ENCODE results near the gene SAA4. TPM values are rescaled to one million over a fixed set of nuclear protein-coding genes. Genes with fewer than 3 reads are reported as not detected.
"Not testable (repeated sequence)": the region's sequence is repeated elsewhere in the genome, so short reads cannot be mapped to it uniquely, and the experiment has no call there.

The SAA4 gene
- total RNA-seq, 1 donor from 2014 or later: not detected

DNA sequence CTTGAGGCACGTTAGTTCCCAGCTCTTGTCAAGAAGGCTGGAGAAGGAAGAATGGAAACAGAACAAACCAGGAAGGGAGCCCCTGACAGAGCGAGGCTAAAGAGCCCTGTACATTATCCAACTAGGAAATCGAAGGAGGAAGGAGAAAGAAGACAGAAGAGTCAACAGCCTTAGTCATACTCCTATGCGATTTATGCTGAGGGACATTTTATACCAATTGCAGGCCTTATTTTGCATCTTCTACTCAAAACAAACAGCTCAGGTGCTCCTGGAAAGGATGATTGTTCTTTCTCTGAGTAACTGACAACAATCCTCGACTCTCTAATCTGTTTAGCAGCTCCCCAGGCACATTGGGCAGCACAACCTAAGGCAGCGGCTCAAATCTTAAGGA lies 10.6 kb upstream of the SAA4 start:
- intact Hi-C loops (cut with micrococcal nuclease): not testable (repeated sequence)

DNA sequence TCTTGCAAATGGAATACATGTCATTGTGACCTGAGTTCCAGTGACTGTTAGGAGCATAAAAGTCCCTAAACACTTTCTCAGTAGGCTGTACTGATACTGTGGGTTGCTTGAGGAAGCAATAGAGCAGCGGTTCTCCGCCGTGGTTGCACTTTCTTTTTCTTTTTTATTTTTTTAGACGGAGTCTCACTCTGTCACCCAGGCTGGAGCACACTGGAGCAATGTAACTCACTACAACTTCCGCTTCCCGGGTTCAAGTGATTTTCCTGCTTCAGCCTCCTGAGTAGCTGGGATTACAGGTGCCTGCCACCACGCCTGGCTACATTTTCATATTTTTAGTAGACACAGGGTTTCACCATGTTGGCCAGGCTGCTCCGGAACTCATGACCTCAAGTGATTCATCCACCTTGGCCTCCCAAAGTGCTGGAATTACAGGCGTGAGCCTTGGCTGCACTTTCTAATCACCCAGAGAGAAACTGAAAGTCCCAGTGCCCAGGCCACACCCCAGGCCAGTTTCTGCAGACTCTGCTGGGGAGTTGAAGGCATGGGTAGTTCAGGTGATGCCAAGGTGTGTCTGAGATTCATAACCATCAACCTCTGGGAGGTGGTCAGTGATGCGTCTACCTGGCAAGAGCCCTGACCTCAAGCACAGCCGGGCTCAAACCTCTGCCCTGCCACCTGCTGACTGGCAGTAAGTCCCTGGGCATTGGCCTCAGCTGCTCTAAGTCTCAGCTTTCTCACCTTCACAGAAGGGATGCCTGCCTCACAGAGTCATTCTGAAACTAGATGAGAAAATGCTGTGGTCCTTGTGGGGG lies 10.0 kb upstream of the SAA4 start:
- intact Hi-C loops (cut with micrococcal nuclease): loop anchor here (1.0 kb wide), 2 partner anchors 233 to 280 kb away; partner anchors contain the start of genes SERGEF and TSG101

DNA sequence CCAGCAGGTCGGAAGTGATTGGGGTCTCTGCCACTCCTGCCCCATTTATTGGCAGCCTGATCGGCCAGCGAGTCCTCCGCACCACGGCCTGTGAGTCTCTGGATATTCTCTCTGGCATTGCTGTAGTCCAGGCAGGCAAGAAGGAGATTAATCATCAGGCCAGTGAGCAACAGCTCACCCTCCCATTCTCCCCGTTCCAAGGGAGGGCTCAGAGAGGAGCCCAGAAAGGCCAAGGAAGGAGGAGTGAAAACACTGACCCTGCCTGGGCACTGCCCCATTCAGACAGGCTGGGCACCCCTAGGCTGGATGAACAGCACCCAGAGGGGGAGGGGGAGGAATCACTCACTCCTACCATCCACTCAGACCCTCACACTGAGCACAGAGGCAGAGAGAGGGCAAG lies 8.8 kb upstream of the SAA4 start:
- intact Hi-C loops (cut with micrococcal nuclease): loop anchor here (2.0 kb wide), 1 partner anchor 389 kb away; the partner anchor contains the start of gene SPTY2D1

DNA sequence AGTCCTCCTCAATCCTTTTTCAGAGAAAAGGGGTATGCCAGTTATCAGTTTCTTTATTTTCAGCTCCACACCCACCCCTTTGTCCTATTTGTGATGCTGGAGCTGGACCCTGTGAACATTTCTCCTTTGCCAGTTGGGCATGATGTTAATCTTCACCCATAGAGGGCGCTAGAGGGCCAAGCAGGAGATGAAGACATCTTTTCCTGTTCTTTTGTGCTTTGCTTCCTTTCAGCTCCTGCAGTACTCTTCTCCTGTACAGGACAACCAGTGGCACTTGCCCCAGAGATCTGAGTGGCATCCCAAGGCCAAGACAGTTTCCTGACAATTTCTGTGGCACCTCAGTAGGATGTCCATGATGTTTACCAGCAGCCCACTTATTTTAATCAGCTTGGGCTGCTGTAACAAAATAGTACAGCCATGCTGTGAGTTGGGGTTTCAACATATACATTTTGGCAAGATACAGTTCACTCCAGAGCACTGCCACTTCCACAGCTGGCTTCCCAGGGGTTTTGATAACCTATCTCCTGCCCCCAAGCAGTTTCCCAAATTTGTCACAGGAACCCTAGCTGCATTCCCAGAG lies 7.3 kb upstream of the SAA4 start:
- intact Hi-C loops (cut with micrococcal nuclease): loop anchor here (1.0 to 5.0 kb wide), 10 partner anchors 78 to 520 kb away; partner anchors contain the start of genes GTF2H1, HPS5, LDHA and SAAL1

DNA sequence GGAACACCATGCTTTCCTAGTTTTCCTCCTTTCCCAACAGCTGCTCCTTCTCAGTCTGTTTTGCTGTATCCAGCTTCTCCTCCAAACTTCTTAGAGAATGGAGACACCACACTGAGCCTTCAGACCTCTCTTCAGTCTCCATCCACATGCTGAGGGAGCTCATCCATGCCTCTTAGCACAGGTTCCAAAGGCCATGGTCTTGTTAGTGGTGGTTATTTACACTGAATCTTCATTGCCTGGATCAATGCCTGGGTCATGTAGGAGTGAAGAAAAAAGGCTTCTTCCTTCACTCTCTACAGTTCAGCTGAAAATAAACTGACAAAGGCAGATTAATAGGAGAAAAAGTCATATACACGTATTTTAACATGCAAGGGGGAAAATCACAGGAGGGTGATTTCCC lies 3.1 kb upstream of the SAA4 start:
- intact Hi-C loops (cut with micrococcal nuclease): loop anchor here (5.0 kb wide), 2 partner anchors 228 to 413 kb away; no protein-coding TSS in a partner anchor

DNA sequence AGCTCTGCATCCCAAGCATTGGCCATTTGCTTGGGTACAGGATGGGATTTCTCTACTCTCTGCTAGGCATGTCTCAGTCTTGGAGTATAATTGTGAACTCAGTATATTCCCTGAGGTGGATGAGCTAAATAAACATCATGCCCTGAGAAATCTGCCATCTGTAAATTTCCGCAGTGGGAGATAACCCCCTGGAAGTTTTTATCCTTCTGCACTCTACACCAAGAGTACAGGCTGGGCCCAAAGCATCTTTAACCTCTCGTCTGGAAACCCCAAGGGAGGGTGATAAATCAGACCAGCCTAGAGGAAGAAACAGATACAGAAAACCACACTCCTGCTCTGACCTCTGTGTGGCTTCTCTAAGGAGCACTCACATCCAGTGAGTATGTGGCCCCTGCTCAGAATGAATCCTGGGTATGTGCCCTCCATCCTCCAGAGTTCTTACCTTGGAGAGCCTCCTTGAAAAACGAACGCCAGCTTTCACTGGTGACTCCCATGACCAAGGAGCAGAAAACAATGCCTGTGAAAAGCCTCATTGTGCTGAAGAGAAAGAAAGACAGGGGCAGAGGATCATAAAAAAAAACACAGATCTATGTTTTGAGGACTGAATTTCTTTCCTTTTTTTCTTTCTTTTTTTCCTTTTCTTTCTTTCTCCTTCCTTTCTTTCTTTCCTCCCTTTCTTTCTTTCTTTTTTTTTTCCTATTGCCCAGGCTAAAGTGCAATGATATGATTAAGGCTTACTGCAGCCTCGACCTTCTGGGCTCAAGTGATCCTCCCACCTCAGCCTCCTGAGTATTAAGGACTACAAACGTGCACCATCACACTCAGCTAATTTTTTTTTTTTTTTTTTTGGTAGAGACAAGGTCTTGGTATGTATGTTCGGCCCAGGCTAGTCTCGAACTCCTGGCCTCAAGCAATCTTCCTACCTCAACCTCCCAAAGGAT lies 938 bp downstream of the SAA4 start:
- intact Hi-C loops (cut with micrococcal nuclease): no loop called here

DNA sequence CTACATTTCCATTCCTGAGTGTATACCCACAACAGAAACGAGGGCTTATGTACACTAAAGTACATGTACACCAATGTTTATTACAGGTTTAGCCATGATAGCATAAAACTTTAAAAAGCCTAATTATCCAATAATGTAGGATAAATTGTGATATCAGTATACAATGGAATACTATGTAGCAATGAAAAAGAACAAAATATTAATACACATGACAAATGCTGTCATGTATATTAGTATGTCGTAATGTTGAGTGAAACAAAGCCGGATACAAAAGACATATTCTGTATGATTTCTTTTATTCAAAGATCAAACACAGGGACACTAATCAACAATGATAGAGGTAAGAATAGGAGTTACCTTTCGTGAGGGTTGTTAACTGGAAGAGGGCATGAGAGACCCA lies 2.7 kb downstream of the SAA4 start:
- intact Hi-C loops (cut with micrococcal nuclease): no loop called here

DNA sequence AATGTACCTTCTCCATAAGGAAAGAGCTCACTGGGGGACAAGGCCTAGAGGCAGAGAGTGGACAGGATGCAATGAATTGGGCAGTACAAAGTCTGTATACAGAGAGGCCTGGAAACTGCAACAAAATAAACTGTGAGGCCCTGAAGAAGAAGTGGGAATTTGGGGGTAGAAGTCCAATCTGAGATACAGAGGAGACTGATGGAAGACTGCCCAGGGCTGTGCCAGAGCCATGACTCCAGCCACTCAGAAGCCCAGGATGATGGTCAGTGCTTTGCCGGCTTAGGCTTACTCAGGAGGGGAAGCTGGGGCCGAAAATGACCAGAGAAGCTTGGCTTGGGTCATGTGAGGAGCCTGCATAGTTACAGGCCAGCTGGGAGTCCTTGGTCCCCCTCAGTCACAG lies 5.7 kb downstream of the SAA4 start:
- intact Hi-C loops (cut with micrococcal nuclease): no loop called here

DNA sequence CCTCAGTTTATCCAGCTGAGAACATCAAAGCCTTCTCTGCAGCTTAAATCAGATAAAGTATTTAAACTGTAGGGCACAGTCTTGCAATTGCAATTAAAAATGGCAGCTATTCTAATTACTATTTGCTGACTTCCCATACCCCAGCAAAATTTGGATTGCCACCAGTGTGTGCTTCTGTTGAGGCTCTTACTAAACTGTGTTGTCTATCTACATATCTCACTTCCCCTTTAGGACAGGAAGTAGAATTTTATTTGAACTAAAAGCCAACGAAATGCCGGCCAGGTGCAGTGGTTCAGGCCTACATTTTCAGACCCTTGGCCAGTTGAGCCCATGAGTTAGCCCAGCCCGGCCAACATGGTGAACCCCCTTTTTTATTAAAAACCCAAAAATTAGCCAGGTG lies 7.1 kb downstream of the SAA4 start:
- intact Hi-C loops (cut with micrococcal nuclease): no loop called here

DNA sequence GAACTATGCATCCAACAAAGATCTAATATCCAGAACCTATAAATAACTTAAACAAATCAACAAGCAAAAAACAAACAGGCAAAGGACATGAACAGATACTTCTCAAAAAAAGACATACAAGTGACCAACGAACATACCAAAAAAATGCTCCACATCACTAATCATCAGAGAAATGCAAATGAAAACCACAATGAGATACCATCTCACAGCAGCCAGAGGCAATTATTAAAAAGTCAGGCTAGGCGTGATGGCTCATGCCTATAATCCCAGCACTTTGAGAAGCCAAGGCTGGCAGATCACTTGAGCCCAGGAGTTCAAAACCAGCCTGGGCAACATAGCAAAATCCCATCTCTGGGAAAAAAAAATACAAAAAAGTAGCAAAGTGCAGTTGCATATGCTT lies 10.7 kb downstream of the SAA4 start:
- intact Hi-C loops (cut with micrococcal nuclease): no loop called here

DNA sequence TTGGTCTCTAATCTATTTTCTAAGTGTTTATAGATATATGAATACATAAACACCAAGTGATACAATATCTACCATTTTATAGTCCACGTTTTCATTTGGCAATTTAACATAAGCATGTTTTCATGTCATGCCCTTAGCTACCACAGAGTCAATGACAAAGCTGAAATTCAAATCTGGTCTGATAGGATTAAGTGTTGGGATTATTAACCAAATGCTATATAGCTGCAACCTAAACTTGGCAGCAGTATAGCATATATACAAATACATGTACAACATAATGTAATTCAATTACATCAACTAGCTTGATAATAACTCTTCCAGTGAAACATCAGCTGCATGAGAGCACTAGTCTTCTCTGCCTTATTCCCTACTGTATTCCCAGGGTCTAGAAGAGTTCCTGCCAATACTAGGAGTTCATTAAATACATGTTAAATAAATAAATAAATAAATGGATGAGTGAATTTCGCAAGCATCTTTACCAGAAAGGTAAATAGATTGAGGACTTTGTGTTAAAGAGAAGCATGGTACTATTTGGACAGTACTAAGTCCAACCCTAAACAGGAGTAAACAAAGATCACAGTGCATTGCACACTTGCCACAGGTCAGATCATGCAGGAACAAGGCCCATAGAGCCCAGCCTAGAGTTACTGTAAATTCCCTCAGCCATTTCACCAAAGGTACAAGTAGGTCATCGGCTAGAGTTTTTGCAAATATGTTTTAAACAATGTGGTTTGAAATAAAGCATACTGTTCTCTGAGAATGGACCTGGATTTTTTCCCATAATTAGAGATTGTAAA lies 12.8 kb downstream of the SAA4 start:
- intact Hi-C loops (cut with micrococcal nuclease): no loop called here

DNA sequence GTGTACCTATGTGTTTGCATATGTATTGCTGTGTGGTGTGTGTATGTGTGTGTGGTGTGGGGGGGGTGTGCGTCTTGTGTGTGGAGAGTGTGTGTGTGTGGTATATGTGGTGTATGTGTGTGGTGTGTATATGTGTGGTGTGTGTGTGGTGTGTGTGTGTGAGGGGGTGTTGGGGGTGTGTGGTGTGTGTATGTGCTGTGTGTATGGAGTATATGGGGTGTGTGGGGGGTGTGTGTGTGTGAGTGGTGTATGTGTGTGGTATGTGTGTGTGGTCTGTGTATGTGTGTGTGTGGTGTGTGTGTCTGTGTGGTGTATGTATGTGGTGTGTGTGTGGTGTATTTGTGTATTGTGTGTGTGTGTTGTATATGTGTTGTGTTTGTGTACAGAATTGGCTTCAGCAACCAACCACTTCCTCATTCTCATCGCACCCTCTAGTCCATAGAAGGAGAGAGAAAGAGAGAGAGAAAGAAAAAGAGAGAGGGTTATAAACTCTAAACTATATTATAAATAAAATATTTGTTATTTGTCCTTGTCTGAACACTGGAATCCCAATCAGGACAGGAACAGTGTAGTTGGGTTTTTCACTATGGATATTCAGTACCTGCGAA lies 13.7 kb downstream of the SAA4 start:
- intact Hi-C loops (cut with micrococcal nuclease): no loop called here

DNA sequence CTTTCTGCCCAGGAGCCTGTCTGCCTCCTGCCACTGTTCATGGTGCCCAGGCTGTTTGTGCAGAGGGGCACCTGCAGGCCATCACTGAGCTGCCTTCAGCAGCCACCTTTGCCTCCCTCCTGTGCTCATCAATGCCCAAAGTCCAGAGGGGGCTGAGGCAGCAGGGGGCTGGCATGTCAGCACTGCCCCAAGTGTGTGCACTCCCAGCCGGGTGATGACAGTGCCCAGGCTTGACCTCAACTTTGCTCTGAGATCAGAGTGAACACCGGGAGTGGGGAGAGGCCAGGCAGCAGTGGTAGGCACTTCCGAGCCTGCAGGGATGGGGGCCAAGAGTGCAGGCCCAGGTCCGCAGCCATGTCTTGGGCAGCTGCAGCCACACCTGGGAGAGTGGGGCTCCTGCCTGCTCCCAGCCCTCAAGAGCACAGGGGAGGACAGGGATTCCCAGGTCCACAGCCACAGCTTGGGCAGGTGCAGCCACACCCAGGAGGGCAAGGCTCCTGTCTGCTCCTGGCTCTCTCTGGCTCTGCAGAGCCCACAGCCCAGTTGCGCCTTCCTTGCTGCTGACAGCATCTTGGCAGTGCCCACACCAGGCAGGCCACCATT lies 15.2 kb downstream of the SAA4 start:
- intact Hi-C loops (cut with micrococcal nuclease): no loop called here

DNA sequence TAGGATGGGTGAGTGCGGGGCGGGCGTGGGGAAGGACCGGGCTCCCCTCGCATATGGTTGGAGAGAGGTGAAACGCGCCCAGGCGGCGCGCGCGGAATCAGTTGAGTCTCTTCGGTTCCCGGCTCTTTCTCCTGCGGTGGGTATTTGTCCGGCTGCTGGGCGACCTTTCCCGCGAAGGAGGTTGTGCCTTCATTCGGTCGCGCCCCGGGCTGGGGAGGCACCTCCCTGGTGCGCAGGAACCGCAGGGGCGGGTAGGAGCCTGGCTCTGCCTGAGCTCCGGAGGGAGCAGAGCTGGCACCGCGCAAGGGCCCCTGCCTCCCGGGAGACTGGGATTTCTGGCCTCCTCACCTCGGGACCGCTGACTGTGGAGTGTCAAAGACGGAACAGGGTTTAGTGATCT lies 27.5 kb downstream of the SAA4 start:
- intact Hi-C loops (cut with micrococcal nuclease): no loop called here

DNA sequence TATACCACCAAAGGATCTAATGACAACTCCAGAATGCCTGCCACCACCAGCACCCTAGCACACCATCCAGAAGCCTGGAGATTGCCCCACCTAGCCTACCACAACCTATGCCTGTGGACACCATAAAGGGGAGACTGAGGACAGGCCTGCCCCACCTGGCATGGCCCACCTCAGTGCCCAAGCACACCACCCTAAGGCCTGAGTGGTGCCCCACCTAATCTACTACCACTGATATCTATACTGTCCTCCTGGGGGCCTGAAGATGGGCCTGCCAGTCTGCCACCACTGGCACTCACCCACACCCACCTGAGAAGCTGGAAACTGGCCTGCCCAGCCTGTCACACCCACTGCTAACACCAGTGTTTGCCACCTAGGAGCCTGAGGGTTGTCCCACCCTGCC lies 31.8 kb downstream of the SAA4 start:
- intact Hi-C loops (cut with micrococcal nuclease): no loop called here

DNA sequence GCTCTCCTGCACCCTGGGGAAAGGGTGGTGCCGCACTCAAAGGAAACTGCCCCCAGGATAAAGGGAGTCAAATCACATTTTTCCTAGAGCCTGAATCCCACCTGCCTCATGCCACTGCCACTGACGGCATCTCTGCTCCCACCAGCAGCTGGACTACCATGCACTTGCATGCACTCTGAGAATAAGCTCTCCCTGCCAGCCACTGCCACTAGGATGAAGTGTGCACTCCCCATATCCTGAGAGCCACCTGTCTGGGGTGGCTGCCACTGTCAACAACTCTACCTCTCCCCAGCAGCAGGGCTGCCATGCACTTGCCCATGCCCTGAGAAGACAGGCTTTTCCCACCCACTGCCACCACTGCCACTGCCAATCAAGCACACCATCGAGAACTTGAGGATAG lies 32.4 kb downstream of the SAA4 start:
- intact Hi-C loops (cut with micrococcal nuclease): no loop called here

DNA sequence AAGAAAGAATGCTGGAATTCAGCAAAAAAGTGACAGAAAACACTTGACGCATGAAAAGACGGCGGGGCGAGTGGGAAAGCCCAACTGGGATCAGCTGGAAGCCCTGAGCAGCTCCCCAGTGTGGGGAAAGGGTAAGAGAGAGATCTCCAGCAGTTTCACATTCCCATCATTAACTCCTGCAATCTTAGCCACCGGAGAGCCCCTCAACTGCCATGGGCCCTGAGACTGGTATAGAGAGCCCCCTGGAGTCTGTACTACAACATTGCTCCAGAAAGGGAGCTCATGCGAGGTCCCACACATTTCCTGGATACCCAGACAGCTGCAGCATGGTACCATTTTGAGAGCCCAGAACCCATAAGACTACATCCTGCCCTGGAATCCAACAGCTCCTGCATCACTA lies 32.9 kb downstream of the SAA4 start:
- intact Hi-C loops (cut with micrococcal nuclease): loop anchor here (1.0 kb wide), 1 partner anchor 88 kb away; no protein-coding TSS in a partner anchor

DNA sequence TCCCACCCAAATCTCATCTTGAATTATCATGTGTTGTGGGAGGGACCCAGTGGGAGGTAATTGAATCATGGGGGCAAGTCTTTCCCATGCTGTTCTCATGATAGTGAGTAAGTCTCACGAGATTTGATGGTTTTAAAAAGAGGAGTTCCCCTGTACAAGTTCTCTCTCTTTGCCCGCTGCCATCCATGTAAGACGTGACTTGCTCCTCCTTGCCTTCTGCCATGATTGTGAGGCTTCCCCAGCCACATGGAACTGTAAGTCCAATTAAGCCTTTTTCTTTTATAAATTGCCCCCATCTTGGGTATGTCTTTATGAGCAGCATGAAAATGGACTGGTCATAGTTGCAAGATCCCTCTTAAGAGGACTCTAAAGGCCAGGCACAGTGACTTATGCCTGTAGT lies 38.9 kb downstream of the SAA4 start:
- intact Hi-C loops (cut with micrococcal nuclease): not testable (repeated sequence)

DNA sequence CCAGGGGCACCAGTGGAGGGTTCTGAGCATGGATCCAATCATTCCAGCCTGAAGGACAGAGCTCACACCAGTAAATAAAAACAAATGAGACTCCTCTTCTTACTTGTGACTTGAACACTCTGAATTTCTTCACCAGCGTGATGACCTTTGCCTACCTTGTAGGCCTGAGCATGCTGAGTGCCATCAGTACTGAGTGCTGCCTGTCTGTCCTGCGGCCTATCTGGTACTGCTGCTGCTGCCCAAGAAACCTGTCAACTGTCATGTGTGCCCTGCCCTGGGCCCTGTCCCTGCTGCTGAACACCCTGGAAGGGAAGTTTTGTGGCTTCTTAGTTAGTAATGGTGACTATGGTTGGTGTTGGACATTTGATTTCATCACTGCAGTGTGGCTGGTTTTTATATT lies 40.1 kb downstream of the SAA4 start:
- intact Hi-C loops (cut with micrococcal nuclease): no loop called here

DNA sequence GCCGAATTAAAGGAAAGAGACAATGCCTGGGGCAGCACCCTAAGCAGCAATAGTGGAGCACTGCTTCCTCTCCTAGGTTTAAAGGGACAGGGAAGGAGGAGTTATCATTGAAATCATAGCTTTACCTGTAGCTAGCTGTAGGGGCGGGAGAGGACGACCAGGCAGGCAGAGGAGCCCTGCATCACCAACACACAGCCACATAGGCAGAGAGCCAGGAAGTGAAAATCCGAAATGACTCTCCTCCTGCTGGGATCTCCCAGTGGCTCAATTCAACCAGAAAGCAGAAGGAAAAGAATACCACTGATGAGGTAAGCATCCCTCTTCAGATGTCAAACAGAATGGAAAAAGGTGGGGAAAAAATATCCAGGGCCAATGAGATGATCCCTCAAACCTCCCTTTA lies 43.6 kb downstream of the SAA4 start:
- intact Hi-C loops (cut with micrococcal nuclease): no loop called here
